BLaER1 (cell line): ENCODE measurements around the gene MAD1L1.

Experiments used
- H3K27ac ChIP-seq: shearing (Covaris generic); formaldehyde crosslinking; 2 replicates; pipeline ENCODE4 v1.8.1; 2022
- H3K27me3 ChIP-seq: shearing (Covaris generic); formaldehyde crosslinking; 2 replicates; pipeline ENCODE4 v1.8.1; 2022
- H3K36me3 ChIP-seq: shearing (Covaris generic); formaldehyde crosslinking; 2 replicates; pipeline ENCODE4 v1.8.1; 2022
- H3K4me1 ChIP-seq: shearing (Covaris generic); formaldehyde crosslinking; 2 replicates; pipeline ENCODE4 v1.8.1; 2022
- H3K4me2 ChIP-seq: shearing (Covaris generic); formaldehyde crosslinking; 2 replicates; pipeline ENCODE4 v1.8.1; 2022
- H3K4me3 ChIP-seq: shearing (Covaris generic); formaldehyde crosslinking; 2 replicates; pipeline ENCODE4 v1.8.1; 2022
- H3K9ac ChIP-seq: shearing (Covaris generic); formaldehyde crosslinking; 2 replicates; pipeline ENCODE4 v1.8.1; 2022
- H3K9me3 ChIP-seq: shearing (Covaris generic); formaldehyde crosslinking; 2 replicates; pipeline ENCODE4 v1.8.1; 2022
- H4K20me1 ChIP-seq: shearing (Covaris generic); formaldehyde crosslinking; 2 replicates; pipeline ENCODE4 v1.8.1; 2022
- Cebpa-rat ChIP-seq: shearing (Covaris generic); IDR thresholded peaks from 2 replicates; pipeline ENCODE4 v1.8.1; 2022

MAD1L1 gene

GRCh38 chr7:1909476-1909875 lies 323.3 kb downstream of the MAD1L1 start:
- Histone ChIP-seq H3K4me2 (no peak overlapping the region), H3K9ac (no peak overlapping the region), H3K4me3 (no peak overlapping the region), H3K4me1 (peaks cover 37% of the 10 kb centered on the region), H3K36me3 (peaks cover 77% of the 10 kb centered on the region; the same call in 1 of the 2 replicates), H3K27ac (no peak overlapping the region), H4K20me1 (peaks cover 100% of the 10 kb centered on the region), H3K27me3 (no peaks in the 10 kb centered on the region; the same call in 1 of the 2 replicates), H3K9me3 (no peaks in the 10 kb centered on the region)
- no peak for TF ChIP-seq Cebpa-rat

- Histone ChIP-seq H3K4me2 (no peak overlapping the region), H3K27ac (no peak overlapping the region), H3K36me3 (peaks cover 76% of the 10 kb centered on the region; the same call in 1 of the 2 replicates), H3K9ac (no peak overlapping the region), H3K4me1 (peaks cover 32% of the 10 kb centered on the region), H3K4me3 (no peak overlapping the region), H4K20me1 (peaks cover 100% of the 10 kb centered on the region), H3K9me3 (no peaks in the 10 kb centered on the region), H3K27me3 (no peaks in the 10 kb centered on the region; the same call in 1 of the 2 replicates)
- TF ChIP-seq Cebpa-rat: no peak
These were observed 323.8 kb downstream of the MAD1L1 start for GRCh38 chr7:1908823-1909420.

- Histone ChIP-seq H3K27ac (no peak overlapping the region), H3K9ac (no peak overlapping the region), H3K36me3 (peaks cover 80% of the 10 kb centered on the region; the same call in 1 of the 2 replicates), H3K9me3 (no peaks in the 10 kb centered on the region), H3K4me3 (no peak overlapping the region), H4K20me1 (peaks cover 100% of the 10 kb centered on the region), H3K27me3 (no peaks in the 10 kb centered on the region; the same call in 1 of the 2 replicates), H3K4me2 (no peak overlapping the region), H3K4me1 (peaks cover 25% of the 10 kb centered on the region)
- TF ChIP-seq Cebpa-rat: no peak
These were observed 324.9 kb downstream of the MAD1L1 start for GRCh38 chr7:1907751-1908365.

- Histone ChIP-seq H3K4me1 (peaks cover 25% of the 10 kb centered on the region), H3K9ac (no peak overlapping the region), H3K9me3 (no peaks in the 10 kb centered on the region), H3K4me3 (no peak overlapping the region), H3K4me2 (no peak overlapping the region), H3K27ac (no peak overlapping the region), H4K20me1 (peaks cover 100% of the 10 kb centered on the region), H3K27me3 (no peaks in the 10 kb centered on the region; the same call in 1 of the 2 replicates), H3K36me3 (peaks cover 84% of the 10 kb centered on the region; the same call in 1 of the 2 replicates)
- no peak for TF ChIP-seq Cebpa-rat
These were observed 325.6 kb downstream of the MAD1L1 start for GRCh38 chr7:1906988-1907745.

GRCh38 chr7:1906087-1906830 lies 326.5 kb downstream of the MAD1L1 start:
- Histone ChIP-seq H4K20me1 (peaks cover 100% of the 10 kb centered on the region), H3K27me3 (no peaks in the 10 kb centered on the region; the same call in 1 of the 2 replicates), H3K4me2 (no peak overlapping the region), H3K4me3 (no peak overlapping the region), H3K36me3 (peaks cover 84% of the 10 kb centered on the region; the same call in 1 of the 2 replicates), H3K9ac (no peak overlapping the region), H3K4me1 (peaks cover 28% of the 10 kb centered on the region), H3K27ac (no peak overlapping the region), H3K9me3 (no peaks in the 10 kb centered on the region)
- no peak for TF ChIP-seq Cebpa-rat

- peaks cover 100% of the 10 kb centered on the region for H4K20me1 ChIP-seq
- TF ChIP-seq Cebpa-rat: no peak
These were observed 330.4 kb downstream of the MAD1L1 start for GRCh38 chr7:1902231-1902855.

GRCh38 chr7:1901431-1902210 lies 331.1 kb downstream of the MAD1L1 start:
- no peak for TF ChIP-seq Cebpa-rat
- peaks cover 100% of the 10 kb centered on the region for H4K20me1 ChIP-seq
- no peak overlapping the region for H3K4me3 ChIP-seq
- H3K4me2 ChIP-seq: peak overlapping the region; percentile 85; the same call in 1 of the 2 replicates
- H3K9me3 ChIP-seq: no peaks in the 10 kb centered on the region
- no peaks in the 10 kb centered on the region for H3K27me3 ChIP-seq
- no peak overlapping the region for H3K27ac ChIP-seq
- H3K9ac ChIP-seq: no peak overlapping the region
- peaks cover 66% of the 10 kb centered on the region for H3K4me1 ChIP-seq
- peaks cover 73% of the 10 kb centered on the region for H3K36me3 ChIP-seq

More at GRCh38 chr7:1902231-1902855, 330.4 kb downstream of the MAD1L1 start:
- Histone ChIP-seq H3K4me1 (peaks cover 59% of the 10 kb centered on the region), H3K27ac (no peak overlapping the region), H3K27me3 (no peaks in the 10 kb centered on the region), H3K4me2 (peak overlapping the region; percentile 30), H3K9ac (no peak overlapping the region), H3K36me3 (peaks cover 76% of the 10 kb centered on the region), H3K4me3 (no peak overlapping the region), H3K9me3 (no peaks in the 10 kb centered on the region)

- Histone ChIP-seq H4K20me1 (peaks cover 100% of the 10 kb centered on the region), H3K4me3 (no peak overlapping the region), H3K9me3 (no peaks in the 10 kb centered on the region), H3K27ac (no peak overlapping the region), H3K27me3 (no peaks in the 10 kb centered on the region), H3K9ac (peak overlapping the region; percentile 48), H3K4me1 (peaks cover 74% of the 10 kb centered on the region), H3K36me3 (peaks cover 73% of the 10 kb centered on the region), H3K4me2 (peak overlapping the region; percentile 85)
- TF ChIP-seq Cebpa-rat: no peak
These were observed 331.9 kb downstream of the MAD1L1 start for GRCh38 chr7:1900847-1901246.
